HG03457 (cell line): ENCODE results near the gene RAD21L1.
"Not testable (repeated sequence)": the region's sequence is repeated elsewhere in the genome, so short reads cannot be mapped to it uniquely, and the experiment has no call there.

ENCODE experiments used
- ATAC-seq: cut with Tn5 transposase; IDR thresholded peaks from one replicate; pipeline ENCODE4 v1.9.1; 2021; ENCODE audit warnings: moderate number of reproducible peaks; ENCODE audit not compliant: unreplicated experiment

RAD21L1 gene

DNA sequence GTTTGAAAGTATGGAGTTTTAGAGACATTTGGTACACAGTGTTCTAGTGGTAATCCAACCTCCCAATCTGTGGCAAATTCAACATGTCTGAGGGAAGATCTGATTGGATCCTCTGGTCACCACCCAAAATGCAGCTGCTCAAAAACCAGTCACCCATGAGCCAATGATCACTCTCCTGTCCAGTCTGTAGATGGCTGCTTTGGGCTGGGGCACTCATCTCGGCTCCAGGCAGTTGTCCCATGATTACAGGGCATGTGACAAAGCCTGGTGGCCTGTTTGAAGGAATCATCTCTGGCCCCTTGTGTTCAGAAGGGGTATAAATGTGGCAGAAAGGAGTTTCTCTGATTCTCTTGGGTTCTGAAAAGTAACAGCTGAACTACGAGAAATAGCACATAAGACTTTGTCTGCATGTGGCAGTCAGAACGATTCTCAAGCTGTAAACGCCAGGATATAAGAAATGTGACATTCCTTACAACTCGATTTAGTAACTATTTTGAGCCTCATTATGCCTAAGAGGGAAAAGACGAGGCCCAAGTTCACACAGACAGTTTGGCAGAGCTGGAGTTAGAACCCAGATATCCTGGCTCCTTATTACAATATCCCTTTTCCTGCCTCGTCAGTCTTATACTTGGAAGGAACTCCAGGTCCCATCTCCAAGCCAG is 26.5 kb upstream of the RAD21L1 start:
- no peak for ATAC-seq

DNA sequence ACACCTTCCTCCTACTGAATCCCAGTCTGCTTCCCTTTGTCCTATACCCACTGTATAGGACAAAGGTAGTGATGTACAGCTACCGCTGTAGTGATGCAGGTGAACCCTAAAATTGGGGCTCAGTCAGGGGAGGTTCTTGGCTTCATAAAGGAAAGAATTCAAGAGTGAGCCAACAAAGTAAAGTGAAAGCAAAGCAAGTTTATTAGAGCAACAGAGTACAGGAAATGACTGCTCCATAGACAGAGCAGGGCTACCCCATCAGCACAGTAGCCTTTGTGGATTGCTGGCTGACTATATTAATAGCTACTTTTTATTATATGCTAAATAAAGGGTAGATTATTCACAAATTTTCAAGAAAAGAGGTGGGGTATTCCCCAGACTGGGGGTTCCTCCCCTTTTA is 25.9 kb upstream of the RAD21L1 start:
- no peak for ATAC-seq

DNA sequence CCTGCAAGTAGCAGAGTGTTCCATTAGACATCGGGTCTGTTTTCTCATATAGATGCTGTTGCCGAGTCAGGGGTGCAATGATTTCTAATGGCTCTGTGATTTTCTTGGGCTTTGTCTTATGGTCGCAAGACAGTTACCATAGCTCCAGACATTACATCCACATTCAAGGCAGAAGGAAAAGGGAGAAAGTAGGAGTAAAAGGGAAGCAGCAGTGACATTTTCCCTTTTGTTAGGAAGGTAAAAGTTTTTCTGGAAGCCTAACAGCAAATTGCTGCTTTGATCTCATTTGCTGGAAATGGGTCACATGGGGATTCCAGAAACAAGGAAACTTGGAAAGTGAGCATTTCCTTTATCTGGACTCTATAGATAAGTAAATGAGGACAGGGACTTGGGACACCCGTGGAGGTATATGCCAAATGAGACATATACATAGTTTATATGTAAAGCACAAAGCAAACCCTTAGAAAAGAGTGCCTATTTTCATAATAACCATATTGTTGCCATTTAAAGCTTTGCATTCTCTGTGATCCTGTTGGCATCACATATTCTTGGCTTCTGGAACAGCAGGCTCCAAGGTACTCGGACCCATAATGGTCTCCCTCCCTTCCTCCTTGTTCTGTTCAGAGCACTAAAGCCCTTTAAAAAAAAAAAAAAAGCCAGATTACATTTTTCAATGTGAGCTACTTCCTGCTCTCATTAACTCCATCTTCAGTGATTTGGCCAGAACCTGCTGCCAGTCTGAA is 22.9 kb upstream of the RAD21L1 start, which contains the start of gene C20orf202:
TSS of gene C20orf202 (plus strand) at position 693 of the 743 bp plus-strand sequence. CDS start 132 bp downstream, outside the sequence.
- ATAC-seq, result no peak

DNA sequence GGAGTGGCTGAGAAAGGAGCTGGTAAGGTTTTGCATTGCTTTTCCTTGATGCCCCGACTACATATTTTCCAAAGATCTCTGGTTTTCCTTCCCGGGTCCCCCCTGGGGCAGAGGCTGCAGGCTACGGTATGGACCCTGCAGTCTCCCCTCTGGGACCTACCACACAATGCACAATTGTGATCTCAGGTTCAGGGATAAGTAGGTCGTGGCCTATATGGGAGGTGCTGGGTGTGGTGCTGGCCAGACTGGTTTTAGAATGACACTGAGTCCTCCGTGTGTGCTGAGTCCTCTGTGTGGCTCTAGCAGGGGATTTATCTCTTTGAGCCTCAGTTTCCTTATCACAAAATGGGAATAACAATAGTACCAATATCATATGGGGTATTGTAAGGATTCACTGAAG is 22.2 kb upstream of the RAD21L1 start:
- no peak for ATAC-seq

DNA sequence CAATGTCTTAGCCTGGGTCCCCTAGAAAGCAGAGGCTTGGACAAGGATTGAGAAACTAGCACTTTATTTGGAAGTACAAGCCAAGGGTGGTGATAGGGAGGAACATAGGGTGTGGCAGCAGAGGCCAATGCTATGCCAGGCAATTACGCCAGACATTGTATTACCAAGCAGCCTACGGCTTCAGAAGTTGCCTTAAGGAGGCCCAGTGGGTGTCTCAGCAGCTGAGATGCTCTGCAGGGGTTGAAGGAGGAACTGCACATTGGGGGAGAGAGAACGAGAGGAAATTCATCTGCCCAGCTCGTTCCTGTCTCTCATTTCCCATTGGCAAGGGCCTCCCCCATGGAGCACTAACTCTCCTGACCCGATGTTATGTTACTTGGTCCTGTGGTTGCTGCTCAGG is 21.7 kb upstream of the RAD21L1 start:
- no peak for ATAC-seq

DNA sequence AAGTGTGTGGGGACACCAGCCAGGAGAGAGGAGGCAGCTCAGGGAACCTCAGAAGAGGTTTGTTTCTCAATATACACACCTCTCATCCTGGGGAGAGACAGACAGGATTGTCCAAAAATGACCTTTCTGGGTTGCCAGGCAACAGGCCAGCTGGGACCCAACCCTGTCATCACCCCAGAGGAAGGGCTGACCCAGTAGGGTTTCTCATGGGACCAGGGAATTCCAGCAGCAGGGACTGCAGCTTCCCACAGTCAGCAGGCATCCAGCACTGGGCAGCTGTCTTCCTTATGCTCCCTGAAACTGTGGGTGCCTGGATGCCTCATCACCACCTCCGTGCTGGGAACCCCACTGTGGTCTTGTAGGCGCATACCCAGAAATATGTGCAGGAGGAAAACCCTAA is 21.3 kb upstream of the RAD21L1 start:
- ATAC-seq, result no peak

DNA sequence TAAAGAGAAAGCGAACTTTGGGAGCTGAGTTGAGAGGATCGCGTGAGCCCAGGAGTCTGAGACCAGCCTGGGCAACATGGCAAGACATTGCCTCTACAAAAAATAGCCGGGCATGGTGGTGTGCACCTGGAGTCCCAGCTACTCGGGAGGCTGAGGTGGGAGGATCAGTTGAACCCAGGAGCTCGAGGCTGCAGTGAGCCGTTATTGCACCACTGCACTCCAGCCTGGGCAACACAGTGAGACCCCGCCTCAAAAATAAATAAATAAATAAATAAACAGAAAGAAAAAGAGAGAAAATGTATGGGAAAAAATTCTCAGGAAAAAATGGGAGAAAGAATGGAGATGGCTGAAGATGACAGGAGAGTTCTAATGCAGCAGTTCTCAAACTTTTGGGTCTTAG is 20.0 kb upstream of the RAD21L1 start:
- no peak for ATAC-seq

DNA sequence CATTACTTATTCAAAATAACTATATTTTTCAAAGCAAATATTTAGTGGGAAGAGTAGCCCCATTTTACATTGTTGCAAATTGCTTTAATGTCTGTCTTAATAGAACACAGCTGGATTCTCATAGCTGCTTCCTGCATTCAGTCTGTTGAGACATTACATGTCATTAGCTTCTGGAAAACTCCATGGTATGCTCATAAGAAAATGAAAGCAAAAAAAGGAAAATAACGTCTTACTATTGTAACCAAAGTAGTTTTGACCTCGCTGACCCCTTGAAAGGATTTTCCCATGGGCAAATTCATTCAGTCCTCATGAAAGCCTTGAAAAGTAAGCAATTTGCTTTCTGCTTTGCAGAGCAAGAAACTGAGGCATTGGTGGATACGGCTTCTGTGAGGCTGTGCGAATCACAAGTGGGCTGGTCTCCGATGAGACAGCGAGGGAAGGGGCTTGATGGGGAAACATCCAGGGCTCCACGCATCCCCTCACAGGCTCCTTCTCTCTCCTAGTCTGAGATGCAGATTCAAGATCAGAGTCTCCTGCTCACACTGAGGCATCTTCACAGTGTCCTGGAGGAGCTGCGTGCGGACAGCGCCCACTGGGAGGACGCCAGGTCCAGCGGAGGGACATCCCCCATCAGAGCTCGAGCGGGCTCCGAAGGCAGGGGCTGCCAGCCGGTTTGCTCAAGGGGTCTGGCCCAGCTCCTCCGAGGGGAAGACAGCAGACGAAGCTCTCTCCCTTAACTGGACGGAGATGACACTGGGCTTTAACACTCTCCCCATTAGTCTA is 19.3 kb upstream of the RAD21L1 start:
- no peak for ATAC-seq

DNA sequence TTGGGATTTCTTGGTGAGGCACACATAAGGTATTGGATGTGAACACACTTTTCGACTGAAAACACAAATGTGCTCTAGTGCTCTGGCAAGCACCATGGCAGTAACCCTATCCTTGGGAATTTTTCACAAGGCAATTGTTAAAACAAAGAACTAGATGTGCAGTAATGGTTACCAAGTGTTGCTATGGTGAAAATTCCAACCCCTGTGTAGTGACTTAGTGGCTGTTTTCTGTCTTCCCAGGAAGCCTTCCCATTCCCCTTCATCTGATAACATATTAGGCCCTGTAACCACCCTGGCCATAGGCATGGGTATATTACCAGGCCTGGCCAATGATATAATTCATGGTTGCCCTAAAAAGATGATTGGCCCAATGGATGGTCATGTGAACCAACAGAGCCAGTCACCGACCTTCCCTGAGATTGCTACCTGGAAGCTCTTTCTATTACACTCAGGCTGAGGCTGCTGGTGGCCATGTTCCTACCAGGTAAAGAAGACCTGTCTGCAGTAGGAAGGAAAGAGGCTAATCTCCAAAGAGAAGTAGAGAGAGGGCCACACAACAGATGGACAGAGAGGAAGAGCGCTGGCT is 18.5 kb upstream of the RAD21L1 start:
- ATAC-seq, result no peak

DNA sequence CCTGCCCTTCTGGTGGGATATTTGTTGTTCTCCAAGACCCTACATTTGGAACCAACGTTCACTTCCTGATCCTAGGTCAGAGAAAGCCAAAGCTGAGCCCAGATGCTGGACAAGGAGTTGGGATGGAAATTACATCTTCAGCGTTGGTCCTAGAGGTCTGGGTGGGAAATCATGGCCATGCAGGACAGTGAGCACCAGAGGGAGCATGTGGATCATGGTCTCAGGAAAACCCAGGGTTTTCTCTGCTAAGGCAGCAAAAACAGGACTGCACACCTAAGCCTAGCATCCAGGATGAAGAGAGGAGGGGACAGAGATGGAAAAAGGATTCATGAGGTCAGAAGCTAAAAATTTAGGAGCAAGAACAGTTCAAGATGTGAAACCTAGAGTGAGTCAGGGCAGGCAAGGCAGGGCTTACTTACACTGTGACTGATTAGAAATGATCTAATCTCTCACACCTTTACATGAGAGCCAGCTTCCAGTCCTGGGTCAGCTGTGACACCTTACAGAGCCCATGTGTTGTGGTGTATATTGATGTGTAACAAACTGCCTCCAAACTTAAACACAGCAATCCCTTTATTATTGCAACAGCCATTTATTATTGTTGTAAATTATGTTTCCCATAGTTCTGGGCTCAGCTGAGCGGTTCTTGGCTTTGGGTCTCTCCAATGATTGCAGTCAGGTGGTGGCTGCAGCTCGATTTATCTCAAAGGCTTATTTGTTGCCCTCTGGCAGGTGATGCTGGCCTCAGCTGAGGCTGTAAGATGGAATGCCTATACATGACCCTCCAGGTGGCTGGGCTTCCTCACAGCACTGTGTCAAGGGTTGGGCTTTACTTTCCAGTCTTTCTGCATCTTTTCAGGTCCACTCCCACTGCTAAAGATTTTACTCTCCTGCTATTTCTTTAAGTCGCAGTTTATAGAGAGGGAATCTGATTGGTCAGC is 16.1 kb upstream of the RAD21L1 start:
- no peak for ATAC-seq

DNA sequence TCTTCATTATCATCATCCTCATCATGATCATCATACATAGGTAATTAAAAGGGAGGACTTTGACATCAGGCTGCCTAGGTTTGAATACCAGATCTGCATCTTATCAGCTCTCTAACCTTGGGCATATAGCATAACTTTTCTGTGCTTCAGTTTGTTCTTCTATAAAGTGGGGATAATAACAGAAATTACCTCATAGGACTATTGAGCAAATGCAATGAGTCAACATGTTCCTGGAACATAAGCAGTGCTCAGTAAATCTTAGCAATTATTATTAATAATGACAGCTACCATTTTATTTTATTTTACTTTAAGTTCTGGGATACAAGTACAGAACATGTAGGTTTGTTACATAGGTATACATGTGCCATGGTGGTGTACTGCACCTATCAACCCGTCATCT is 15.3 kb upstream of the RAD21L1 start:
- no peak for ATAC-seq

DNA sequence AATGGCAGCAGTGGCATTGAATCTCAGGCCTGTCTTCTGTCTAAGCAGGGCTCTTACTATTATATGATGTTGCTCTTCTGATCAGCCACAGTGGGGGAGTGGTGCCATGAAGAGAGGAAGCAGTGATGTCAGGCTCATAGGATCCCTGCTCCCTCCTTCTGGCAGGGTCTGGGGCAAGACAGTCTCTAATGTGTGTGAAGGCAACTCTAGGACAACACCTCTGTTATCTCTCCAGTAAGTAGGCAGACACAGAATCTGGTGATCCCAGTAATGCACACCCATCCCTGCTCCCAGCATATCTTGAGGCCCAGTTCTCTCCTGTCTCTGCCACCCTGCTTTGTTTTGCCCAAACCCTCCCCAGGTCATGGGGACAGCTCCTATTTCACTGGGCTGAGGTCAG is 13.8 kb upstream of the RAD21L1 start:
- ATAC-seq, result no peak

DNA sequence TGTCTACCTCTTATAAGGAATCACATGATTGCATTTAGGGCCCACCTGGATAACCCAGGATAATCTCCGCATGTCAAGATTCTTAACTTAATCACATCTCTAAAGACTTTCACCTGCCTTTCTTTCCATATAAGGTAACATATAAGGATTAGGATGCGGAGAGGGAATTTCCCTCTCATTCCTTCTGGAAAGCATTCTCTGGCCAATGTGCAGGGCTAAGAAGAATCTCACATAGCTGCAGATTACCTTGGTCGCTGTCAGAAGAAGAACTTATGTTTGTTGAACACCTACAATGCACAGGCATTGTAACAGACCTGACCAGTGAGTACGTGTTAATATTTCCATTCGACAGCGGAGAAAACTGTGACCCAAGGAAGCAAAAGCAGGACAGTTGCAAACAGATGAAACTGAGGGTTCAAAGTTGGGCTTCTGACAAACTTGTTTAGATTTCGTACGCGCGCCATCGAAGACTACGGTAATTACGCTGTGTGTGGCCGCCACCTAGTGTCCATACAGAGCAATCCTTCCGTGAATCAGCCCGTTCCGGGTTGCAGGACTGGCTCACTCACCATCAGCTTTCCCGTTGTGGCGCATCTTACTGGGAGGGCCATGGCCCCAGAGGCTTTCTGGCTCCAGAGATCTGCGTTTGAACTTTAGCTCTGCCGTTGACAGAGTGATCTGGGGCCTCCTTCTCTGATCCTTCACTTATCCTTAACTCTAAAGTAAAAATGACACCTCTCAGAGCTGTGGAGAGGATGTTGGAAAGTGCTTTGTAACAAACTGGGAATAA is 13.0 kb upstream of the RAD21L1 start:
- no peak for ATAC-seq

DNA sequence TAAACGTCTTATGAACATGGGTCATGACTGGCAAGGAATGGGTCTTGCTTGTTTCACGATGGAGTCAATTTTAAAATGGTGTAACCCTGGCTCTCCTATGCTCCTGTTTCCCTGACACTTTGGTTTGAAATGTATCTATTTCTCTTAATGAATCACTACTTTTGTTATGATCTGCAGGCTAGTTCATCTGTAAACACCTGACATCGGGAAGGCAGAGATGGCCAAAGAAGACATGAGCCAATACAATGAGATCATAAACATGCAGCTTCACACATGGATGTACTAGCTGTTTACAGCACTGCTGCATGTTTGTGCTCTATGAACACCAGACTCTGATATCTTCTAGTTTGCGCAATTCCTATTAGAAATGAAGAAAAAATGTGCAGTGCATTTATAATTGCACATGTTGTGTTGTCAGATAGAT is 11.0 kb upstream of the RAD21L1 start:
- ATAC-seq, result no peak

DNA sequence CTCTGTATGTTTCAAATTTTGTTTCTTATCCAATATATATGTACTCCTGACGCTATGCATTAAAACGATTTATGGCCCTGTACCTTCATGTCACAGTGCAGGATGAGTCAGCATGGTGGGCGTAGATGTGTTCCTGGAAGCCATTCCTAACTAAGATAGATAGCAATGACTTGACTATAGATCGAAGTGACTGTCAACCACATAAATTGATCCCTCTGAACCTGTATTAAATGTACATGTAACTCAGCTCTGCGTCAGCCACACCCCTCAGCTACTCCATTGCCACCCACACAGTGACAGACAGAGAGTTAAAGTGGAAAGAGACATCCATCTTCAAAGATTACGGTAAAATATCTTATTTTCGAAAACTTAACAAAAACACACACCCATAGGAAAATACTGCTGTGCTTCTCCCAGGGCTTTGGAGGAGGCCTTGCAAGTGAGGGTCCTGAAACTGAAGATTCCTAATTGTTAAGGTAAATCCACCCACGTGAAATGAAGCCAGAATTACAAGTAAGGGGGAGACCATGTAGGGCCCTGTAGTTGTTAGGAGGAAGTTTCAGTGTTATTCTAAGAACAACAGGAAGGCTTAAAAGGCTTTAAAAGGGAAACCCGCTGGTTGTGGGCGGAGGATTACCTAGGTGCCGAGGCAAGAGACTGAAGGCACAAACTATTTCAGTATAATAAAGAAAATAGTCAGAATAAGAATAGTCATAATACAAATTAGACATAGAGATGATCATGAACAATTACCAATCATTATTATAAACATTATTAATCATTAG is 10.3 kb upstream of the RAD21L1 start:
- ATAC-seq, result no peak

DNA sequence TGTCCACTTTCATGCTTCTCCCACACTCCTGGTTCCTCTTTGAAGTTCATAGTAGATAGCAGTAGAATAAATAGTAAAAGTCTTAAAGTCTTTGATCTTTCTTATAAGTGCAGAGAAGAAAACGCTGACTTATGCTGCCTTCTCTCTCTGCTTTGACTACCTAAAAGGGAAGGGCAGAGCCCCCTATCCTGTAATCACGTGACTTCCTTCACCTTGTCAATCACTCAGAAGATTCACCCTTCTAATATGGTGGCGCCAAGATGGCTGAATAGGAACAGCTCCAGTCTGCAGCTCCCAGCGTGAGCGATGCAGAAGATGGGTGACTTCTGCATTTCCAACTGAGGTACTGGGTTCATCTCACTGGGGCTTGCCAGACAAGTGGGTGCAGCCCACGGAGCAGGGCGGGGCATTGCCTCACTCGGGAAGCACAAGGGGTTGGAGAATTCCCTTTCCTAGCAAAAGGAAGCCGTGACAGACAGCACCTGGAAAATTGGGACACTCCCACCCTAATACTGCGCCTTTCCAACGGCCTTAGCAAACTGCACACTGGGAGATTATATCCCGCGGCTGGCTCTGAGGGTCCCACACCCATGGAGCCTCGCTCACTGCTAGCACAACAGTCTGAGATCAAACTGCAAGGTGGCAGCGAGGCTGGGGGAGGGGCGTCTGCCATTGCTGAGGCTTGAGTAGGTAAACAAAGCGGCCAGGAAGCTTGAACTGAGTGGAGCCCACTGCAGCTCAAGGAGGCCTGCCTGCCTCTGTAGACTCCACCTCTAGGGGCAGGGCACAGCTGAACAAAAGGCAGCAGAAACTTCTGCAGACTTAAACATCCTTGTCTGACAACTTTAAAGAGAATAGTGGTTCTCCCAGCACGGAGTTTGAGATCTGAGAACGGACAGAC is 9.1 kb upstream of the RAD21L1 start:
- not testable (repeated sequence) for ATAC-seq

DNA sequence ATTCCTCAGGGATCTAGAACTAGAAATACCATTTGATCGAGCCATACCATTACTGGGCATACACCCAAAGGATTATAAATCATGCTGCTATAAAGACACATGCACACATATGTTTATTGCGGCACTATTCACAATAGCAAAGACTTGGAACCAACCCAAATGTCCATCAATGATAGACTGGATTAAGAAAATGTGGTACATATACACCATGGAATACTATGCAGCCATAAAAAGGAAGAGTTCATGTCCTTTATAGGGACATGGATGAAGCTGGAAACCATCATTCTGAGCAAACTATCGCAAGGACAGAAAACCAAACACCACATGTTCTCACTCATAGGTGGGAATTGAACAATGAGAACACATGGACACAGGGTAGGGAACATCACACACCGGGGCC is 3.1 kb upstream of the RAD21L1 start:
- ATAC-seq, result not testable (repeated sequence)
